GM18870 (cell line): Measurements from ENCODE around the gene PGPEP1.
"Not testable (repeated sequence)": the region's sequence is repeated elsewhere in the genome, so short reads cannot be mapped to it uniquely, and the experiment has no call there.

ENCODE experiments used
- ATAC-seq: cut with Tn5 transposase; IDR thresholded peaks from one replicate; pipeline ENCODE4 v1.9.1; 2021; ENCODE audit warnings: moderate library complexity; ENCODE audit not compliant: unreplicated experiment

Gene PGPEP1

GRCh38 chr19:18363787-18364186 lies 23.4 kb downstream of the PGPEP1 start:
- ATAC-seq, result no peak

DNA sequence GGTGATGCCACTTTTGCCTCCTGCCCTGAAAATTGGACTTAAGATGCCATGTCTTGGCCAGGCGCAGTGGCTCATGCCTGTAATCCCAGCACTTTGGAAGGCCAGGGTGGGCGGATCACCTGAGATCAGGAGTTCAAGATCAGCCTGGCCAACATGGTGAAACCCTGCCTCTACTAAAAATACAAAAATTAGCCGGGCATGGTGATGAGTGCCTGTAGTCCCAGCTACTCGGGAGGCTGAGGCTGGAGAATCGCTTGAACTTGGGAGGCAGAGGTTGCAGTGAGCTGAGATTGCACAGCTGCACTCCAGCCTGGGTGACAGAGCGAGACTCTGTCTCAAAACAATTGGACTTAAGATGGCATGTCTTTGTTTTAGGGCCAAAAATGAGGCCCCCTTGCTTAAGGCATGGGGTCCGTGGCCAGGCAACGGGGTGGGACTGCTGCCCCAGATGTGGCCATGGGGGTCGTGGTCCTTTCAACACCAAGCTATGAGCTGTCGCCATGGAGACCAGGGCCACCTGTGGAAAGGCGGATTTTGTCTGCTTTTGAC lies 24.0 kb downstream of the PGPEP1 start:
- ATAC-seq, result not testable (repeated sequence)

DNA sequence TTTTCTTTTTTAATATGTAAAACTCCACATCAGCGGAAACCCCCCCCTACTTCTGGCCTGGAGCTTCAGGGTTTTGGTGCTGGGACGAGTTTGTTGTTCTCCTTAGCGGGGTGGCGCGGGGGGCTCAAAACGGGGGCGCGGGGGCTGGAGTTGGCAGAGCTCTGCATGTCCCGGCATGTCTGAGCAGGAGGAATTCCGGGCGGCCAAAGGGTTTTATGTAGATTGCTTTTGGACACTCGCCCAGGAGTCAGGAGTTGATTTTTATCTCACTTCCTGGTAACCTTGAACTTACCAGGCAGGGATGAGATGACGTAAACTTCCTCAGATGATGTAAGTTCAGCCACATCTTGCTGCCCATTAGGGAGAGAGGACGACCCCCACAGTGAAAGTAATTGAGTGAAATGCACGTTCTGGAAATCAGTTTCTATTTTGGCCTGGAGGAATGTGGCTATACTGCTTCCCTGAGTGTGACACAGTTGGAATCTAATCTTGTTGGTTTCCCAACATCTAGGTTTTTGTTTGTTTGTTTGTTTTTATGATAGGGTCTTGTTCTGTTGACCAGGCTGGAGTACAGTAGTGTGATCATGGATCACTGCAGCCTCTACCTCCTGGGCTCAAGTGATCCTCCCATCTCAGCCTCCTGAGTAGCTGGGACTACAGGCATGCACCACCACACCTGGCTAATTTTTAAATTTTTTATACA lies 24.6 kb downstream of the PGPEP1 start:
- ATAC-seq, result no peak

DNA sequence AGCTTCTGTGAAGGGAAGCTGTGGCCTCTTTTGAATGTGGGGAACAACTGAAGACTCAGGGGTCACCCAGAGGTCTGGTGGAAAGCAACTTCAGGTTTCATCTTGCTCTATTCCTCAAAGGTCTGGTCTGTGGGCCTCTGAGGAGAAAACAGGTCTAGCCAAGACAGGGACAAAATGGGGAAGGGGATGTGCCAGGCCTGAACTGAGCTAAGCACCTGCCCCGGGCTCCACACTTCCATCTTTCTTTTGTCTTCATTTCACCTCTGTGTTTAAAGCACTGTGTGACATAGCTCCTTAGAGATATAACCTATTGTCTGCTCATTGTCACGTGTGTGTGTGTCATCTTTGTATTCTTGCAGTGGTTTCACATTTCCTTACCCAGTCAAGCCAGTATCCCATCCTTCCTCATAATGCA lies 25.6 kb downstream of the PGPEP1 start:
- ATAC-seq, result no peak

DNA sequence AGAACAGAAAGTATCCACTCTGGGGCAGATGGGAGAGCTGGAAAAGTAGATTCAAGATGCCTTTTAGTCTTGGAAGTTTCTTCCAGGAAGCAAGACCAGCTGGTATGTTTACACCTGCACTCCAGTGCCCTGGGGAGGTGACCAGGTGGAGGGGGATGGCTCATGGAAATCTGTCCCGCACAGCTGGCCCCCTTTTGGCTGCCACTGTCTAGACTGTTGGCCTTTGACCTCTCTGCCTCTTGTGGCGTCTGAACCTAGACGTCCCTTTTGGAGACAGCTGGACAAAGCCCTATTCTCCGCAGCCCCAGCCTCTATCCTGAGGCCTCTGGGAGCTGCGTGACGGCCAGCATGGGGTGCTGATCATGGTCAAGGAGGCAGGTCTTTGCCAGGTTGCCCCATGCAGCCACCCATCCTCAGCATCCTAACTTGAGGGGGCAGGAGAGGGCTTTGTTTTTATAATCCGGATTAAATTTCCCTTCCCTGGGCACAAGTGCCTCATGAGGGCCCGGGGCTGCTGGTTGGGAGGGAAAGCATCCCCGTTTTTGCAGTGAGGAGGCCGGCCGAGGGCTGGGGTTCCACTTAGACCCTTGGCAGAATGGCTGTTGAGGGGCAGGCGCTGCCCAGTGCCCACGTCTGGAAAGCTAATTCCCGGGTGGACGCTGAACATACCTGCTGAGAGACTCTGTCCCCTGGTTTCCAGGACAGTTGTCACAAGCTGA lies 28.3 kb downstream of the PGPEP1 start:
- no peak for ATAC-seq

DNA sequence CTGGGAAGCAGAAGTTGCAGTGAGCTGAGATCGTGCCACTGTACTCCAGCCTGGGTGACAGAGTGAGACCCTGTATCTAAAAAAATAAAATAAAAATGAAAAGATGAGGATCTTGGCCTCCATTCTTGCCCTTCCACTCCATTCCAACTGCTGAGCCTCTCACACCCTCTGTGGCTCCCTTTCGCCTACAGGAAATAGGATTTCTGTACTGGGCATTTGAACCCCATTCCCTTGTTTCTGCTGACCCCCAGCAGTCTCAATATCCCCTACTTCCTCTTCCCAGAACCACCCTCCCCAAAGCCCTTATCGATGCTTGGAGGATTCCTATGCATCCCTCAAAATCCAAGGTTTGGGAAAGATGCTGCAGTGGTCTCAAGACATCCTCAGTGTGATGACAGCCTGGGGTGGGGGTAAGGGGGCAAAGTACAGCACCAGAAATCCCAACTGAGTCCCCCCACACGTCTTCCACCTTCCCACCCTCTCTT lies 33.1 kb downstream of the PGPEP1 start:
- no peak for ATAC-seq

GRCh38 chr19:18373892-18374629 lies 33.7 kb downstream of the PGPEP1 start:
- ATAC-seq, result peak; percentile 58

- ATAC-seq, result no peak
Observed at GRCh38 chr19:18377026-18377425, 36.6 kb downstream of the PGPEP1 start.

- no peak for ATAC-seq
Observed at GRCh38 chr19:18379803-18380747, 39.7 kb downstream of the PGPEP1 start.

- no peak for ATAC-seq
Observed at GRCh38 chr19:18380843-18381242, 40.4 kb downstream of the PGPEP1 start.

DNA sequence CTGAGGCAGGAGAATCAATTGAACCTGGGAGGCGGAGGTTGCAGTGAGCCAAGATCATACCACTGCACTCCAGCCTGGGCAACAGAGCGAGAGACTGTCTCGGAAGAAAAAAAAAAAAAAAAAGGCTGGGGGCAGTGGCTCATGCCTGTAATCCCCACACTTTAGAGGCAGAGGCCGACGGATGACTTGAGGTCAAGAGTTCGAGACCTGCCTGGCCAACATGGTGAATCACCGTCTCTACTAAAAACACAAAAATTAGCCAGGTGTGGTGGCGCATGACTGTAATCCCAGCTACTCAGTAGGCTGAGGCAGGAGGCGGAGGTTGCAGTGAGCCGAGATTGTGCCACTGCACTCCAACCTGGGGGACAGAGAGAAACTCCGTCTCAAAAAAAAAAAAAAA lies 43.2 kb downstream of the PGPEP1 start:
- not testable (repeated sequence) for ATAC-seq

DNA sequence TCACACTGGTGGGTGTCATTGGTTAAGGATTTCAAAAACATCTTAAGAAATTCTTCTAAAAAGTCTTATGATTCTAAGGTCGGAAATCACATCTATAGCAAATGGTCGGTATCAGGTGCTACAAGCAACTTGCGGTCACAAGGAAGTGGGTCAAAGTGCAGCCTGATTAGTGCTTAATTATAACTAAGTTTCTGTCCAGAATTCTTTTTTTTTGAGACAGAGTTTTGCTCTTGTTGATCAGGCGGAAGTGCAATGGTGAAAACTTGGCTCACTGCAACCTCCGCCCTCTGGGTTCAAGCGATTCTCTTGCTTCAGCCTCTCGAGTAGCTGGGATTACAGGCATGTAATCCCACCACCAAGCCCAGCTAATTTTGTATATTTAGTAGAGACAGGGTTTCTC lies 44.4 kb downstream of the PGPEP1 start:
- ATAC-seq, result no peak

- ATAC-seq, result no peak
Observed at GRCh38 chr19:18385359-18385674, 44.9 kb downstream of the PGPEP1 start.

GRCh38 chr19:18385675-18386542 lies 45.5 kb downstream of the PGPEP1 start, which contains the start of gene GDF15:
Gene GDF15, plus strand, starts transcription at chr19:18386158. Its CDS starts 32 bp downstream, at chr19:18386190.
- ATAC-seq, result no peak

- no peak for ATAC-seq
Observed at GRCh38 chr19:18386543-18387271, 46.3 kb downstream of the PGPEP1 start.

DNA sequence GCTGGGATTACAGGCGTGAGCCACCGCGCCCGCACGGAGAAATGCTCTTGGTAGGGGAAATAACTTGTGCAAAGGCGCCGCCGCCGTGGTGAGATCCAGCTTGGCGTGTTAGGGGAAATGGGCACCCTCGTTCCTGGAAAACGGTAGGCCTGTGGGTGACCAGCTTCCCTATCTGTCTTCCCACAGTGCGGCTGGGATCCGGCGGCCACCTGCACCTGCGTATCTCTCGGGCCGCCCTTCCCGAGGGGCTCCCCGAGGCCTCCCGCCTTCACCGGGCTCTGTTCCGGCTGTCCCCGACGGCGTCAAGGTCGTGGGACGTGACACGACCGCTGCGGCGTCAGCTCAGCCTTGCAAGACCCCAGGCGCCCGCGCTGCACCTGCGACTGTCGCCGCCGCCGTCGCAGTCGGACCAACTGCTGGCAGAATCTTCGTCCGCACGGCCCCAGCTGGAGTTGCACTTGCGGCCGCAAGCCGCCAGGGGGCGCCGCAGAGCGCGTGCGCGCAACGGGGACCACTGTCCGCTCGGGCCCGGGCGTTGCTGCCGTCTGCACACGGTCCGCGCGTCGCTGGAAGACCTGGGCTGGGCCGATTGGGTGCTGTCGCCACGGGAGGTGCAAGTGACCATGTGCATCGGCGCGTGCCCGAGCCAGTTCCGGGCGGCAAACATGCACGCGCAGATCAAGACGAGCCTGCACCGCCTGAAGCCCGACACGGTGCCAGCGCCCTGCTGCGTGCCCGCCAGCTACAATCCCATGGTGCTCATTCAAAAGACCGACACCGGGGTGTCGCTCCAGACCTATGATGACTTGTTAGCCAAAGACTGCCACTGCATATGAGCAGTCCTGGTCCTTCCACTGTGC lies 47.9 kb downstream of the PGPEP1 start:
- ATAC-seq, result no peak

- ATAC-seq, result no peak
Observed at GRCh38 chr19:18388960-18389725, 48.7 kb downstream of the PGPEP1 start.
